DMS153 (cell line): ENCODE results near the gene XYLT2.
A peak's percentile ranks its signal among the peaks of the same experiment; 100 is the strongest.
"Not testable (repeated sequence)": the region's sequence is repeated elsewhere in the genome, so short reads cannot be mapped to it uniquely, and the experiment has no call there.

Experiments
- DNase-seq: peaks from one replicate; lab custom pipeline; 2025; lab: John Stamatoyannopoulos, UW

The XYLT2 gene

DNA sequence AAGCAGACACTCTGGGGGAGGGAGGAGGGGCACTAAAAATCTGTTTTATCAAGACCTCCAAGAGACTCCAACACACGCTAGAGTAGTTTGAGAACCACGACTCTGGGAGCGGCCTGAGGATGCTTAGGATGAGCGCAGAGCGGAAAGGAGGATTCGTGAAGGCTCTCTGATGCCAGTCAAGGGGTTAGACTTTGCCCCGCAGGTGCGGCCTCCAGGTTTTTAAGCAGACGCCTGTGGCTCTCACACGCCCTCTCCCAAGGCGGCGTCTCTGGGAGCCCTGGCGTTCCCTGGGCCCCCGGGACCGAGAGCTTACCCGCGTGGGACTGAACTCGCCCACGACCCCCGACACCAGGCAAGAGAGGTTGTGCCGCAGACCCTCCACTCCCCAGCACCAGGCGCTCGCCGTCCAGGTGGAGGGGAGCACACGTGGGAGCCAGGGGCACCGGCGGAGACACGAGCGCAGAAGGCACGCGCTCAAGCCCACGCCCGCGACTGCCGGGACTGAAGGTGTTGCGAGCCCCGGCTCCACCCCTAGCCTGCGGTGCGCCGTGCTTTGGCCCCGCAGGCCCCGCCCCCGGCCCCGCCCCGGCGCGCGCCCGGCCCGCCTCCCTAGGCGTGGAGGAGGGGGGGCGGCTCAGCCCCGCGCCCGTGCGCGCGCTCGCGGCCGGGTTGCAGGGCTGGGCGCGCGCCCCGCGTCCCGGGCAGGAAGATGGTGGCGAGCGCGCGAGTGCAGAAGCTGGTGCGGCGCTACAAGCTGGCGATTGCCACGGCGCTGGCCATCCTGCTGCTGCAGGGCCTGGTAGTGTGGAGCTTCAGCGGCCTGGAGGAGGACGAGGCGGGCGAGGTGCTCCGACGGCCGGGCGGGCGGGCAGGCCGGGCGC is at the start of gene XYLT2:
Gene XYLT2, plus strand, starts transcription at position 695 of the 881 bp plus-strand sequence. Its CDS starts 15 bp downstream, at position 710.
- peak; percentile 57 for DNase-seq

DNA sequence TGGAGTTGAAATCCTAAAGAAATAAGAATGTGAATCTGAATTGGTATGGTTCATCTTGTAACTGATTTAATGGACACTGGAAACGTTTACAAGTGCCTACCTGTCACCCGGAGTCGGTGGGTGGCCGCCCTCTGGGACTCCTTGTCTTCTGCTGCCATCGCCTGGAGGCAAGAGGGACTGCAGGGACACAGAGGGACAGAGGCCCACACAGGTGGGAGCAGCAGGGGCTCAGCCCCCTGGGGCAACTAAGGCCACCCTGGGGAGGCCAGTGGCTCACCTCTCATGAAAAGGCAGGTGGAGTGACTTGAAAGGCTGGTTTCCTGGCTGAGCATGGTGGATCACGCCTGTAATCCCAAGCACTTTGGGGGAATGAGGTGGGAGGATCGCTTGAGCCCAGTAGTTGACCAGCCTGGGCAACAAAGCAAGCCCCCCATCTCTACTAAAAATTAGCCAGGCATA is 48.5 kb upstream of the XYLT2 start:
- peak; percentile 32 for DNase-seq

DNA sequence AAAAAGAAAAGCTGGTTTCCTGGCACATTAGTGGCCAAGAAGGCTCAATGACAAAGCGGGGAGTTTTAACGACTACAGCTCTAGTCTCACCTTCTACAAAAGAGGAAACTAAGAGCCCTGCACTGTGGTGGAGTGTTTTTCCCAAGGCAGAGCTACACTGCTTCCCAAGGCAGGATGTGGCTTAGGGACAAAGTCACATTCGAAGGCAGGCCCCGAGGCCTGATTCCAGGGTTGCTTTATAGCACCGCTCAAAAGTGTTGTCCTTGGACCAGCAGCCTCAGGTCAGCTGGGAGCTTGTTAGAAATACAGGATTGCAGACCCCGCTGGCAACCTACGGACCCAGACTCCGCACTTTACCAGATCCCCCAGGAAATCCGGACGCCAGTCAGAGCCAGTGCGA is 47.9 kb upstream of the XYLT2 start:
- no peak for DNase-seq

DNA sequence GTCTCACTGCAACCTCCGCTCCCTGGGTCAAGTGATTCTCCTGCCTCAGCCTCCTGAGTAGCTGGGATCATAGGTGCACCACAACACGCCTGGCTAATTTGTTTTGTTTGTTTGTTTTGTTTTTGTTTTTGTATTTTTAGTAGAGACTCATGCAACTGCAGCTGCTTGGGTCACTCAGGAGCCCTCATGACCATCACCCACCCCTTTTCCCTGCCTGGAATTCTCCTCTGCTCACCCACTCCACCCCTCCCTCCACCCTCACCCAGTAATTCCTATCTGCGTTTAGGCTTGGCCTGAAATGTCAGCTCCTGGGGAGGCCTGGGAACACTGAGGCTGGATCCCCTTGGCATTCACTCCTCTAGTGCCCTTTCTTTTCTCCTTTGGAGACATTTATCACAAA is 46.1 kb upstream of the XYLT2 start:
- no peak for DNase-seq

DNA sequence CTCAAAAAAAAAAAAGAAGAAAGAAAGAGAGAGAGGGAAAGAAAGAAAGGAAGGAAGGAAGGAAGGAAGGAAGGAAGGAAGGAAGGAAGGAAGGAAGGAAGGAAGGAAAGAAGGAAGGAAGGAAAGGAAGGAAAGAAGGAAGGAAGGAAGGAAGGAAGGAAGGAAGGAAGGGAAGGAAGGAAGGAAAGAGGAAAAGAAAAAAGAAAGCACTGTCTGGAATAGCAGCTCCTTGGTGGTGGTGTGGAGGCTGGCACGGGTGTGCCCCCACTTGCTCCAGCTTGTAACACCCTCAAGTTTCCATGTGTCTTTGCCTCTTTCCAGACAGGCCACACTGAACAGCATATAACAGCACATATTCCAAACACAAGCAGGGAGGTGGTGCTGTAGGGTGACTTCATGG is 45.1 kb upstream of the XYLT2 start:
- DNase-seq = not testable (repeated sequence)

DNA sequence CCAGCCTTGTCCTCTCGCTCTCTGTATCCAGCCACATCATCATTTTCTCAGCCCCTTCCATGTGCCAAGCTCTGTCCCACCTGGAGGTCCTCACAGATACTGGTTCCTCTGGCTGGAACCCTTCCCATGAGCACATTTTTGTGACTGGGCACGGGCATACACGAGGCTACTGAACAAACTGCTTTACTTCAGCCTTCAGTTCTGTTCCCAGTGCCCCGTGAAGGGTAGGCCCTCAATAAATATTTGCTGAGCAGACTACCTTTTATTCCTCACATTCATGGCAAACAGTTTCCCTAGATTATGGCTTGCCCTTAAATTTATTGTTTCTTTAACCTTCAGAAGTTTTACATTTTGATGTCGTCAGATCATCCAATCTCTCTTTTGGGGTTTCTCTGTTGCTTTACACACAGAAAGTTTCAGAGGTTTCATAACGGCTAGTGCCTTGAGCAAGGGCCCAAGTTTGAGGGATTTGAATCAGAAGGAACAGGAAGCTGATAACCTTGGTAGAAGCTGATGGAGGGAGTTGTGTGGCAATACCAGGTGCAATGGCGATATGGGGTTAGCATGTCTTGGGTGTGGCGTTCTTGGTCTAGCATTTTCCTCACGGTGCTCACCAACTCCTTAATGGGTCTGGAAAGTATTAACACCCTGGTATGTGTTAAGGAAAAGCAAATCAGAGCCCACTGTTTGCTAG is 43.9 kb upstream of the XYLT2 start:
- no peak for DNase-seq

DNA sequence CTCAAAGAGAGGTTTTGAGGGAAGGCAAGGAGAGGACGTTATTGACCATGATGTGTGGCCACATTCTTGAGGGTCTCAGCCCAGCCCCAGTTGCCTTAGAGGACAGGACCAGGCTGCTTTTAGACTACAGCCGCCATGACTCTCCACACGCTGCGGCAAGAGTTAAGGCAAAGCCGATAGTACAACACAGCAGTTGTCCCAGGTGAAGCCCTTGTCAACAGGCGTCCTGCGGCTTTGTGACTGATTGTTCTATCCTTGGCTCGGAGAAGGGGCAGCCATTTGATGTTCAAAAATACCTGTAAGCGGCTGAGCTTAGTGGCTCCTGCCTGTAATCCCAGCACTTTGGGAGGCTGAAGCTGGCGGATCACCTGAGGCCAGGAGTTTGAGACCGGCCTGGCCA is 42.9 kb upstream of the XYLT2 start:
- no peak for DNase-seq

DNA sequence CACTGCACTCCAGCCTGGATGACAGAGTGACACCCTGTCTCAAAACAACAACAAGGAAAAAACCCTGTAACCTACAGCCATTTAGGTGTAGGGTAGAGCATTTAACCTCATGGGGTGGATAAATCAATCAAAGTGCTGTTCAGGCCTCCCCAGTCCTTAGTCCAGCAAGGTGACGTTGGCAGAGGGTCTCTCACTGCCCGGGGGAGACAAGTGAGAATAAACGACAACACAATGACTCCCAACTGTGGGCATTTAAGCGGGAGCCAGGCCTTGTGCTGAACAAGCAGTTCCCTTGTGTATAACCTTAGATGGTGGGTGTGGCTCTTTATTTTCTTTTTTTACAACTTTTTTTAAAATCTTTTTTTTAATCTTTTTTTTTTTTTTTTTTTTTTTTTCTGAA is 42.3 kb upstream of the XYLT2 start:
- DNase-seq = no peak

DNA sequence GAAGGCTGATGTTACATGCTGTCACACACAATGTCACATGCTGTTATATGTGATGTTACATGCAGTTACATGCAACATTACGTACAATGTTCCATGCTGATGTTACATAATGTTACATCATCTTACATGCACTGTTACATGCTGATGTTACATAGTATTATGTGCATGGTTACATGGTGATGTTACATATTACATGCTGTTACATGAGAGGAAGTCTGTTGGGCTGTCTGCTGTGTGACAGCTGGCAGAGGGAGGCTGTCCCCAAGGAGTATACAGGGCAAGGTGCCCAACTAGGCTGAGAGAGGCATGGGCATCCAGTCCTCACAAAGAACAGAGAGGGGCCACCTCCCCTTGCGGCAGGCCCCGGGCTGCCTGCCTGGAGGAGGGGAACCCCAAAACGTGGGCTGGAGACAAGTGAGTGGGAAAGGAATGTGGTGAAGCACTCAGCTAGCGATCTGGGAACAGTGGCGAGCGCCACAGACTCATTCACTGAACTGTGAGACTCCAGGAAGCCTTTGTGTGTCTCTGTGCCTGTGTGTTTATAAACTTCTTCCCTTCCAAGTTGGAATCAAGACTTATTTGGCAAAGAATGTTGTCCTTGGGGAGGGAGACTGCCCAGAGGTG is 41.0 kb upstream of the XYLT2 start:
- no peak for DNase-seq

DNA sequence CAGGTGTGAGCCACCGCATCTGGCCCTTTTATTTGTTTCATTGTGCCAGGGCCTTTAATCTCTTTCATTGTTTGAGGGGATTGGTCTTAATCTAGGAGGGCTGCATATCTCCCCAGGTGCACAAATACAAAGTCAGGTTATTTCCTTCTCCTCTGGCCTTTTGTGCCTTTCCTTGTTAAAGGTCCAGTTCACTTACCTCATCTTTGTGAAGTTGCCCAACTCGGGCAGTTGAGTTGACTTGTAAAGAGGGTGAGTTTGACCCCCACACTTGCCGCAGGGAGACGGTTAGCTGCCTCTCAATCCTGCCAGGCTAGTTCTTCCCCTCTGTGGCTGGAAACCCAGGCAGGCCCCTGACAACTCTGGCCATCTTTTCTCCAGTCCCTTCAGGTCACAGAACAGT is 38.3 kb upstream of the XYLT2 start:
- DNase-seq = no peak

DNA sequence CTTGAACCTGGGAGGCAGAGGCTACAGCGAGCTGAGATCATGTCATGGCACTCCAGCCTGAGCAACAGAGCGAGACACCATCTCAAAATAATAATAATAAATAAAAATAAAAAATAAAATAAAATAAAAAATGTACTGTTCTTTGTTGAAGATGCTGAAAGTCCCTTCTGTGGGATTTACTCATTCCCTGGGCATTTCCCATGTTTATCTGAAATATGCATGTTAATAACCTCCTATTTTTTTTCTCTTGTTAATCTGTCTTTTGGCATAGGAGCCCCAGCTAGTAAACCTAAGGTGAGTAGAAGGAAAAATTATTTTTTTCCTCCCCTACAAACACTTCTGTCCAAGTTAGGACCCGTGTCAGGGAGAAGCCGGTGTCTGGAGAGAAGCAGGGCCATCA is 37.3 kb upstream of the XYLT2 start:
- DNase-seq = no peak

DNA sequence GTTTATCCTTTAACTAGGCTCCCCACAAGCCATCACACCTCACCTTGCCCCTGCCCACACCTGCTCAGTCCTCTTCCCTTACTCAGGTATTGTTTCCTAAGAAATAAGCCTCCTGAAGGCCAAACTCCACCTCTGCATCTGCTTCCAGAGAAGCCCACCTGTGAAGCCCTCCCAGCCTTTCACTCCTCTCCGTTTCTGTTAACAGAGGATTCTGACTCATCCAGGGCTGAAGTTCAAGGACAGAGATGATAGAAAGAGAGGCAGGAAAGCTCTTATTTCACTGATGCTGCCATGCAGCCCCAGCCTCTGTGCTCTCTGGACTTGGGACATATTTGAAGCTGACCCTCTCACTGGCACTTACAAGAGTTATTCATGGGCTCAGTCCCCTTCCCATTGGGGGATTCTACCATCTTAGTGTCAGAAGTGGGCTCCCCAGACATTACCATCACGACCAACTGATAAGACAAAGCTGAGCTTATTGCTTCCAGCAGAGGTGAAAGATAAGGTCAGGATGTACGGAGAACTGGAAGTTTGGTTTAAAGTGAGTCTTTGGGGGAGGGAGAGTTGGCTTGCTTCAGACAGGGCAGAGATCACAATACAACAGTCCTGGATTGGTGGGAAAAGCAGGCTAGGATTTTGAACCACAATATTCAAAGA is 35.3 kb upstream of the XYLT2 start:
- DNase-seq = no peak

DNA sequence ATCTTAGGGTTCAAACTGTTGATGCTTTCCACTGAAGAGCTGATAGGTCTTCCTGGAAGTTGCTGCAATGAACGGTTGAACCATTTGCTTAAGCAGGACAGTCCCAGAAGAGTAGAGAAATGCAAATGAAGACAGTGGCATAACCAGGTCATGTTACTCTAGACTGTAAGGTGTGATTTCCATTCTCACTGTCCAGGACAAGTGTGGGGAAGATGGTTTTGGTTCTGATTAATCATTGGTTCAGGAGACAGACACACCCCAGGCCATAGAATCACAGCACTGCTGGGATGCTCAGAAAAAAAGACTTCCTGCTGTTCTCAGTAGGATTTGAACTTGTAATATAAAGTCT is 34.8 kb upstream of the XYLT2 start:
- no peak for DNase-seq

DNA sequence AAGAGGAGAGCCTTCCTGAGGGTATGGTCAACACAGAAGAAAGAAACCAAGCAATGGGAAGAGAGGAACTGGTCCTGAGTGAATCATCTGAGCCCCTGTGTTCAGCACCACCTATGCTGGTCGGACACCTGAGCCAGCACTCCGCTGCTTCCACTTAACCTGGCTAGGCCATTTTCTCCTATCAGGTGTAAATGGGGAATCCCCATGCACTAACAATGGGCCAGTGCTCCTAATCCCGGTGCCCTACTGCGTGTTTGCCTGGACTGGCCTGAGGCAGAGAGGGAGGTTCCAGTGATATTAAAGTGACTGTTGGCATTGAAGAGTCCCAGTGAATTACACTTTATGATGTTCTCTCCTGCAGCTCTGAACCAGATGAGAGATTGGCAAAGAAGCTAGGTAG is 34.4 kb upstream of the XYLT2 start:
- no peak for DNase-seq

DNA sequence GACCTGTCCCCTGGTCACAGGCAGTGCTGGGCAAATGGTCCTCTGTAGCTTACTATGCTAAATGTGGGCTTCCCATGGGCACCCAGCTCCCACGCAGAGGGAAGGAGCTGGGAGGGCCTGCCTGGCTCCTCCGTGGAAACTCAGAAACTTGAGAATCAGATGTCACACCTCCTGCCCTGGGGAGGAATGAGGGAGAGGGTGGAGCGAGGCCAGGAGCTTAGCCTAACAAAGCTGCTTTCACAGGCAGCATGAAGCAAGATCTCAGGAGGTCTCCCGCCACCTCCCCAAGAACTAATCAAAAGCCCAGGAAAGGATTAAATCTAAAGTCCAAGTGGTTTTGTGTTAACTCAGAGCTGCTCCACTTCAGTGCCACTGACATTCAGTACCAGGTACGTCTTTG is 33.6 kb upstream of the XYLT2 start:
- DNase-seq = no peak

DNA sequence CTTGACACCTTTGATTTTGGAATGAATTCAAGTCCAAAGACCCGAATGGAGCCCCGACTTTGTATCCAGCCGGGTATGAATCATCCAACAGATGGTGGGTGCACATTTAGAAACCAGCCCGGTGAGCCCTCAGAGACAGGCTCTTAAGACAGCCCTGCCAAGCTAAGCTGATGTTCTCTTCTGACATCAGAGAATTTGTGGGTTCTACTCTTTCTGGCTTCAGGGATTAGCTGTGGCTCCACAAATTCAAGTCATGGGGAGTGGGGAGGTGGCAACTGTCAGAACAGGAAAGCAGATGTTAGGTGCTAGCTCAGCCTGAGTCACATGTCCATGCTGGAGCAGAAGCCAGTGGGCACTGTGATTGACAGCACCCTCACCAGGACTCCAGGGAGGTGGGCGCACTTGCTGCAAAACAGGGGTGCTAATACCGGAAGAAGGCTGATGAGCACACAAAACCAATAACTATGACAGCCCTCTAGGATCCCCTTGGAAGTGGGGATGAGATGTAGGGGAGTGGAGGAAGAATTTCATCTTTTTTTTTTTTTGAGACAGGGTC is 31.4 kb upstream of the XYLT2 start:
- DNase-seq = no peak

DNA sequence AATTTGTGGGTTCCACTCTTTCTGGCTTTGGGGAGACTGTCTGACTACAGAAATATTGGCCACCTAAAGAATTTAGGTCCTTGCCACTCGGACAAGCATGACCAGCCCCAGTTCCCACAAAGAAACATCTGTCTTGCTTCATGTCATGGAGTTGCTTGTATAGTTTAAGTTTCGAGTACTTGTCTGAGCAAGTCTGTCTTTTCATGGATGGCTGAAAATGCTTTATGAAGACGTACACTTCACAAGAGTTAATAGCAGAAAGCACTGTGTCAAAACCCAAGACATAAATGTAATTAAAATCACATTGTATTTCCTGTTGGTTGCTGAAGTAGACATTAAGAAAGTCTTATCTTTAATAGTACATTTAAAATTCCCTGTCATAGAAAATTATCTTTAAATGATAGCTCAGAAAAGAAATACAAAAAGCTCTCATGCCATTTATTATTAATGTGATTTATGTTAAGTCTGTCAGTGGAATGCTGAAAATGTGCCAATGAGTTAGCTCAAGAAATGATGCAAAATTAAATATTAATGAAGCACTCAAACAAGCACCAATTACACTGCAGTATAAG is 29.8 kb upstream of the XYLT2 start:
- no peak for DNase-seq

DNA sequence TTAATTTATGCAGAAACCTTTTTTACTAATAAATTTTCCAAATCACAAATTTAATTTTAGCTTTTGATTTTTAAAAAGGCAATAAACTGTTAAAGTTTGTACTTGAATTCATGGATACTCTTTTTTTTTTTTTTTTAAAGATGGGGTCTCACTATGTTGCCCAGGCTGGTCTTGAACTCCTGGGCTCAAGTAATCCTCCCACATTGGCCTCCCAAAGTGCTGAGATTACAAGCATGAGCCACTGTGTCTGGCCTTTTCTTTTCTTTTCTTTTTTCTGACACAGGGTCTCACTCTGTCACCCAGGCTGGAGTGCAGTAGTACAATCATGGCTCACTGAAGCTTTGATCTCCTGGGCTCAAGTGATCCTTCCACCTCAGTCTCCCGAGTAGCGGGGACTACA is 29.3 kb upstream of the XYLT2 start:
- not testable (repeated sequence) for DNase-seq

DNA sequence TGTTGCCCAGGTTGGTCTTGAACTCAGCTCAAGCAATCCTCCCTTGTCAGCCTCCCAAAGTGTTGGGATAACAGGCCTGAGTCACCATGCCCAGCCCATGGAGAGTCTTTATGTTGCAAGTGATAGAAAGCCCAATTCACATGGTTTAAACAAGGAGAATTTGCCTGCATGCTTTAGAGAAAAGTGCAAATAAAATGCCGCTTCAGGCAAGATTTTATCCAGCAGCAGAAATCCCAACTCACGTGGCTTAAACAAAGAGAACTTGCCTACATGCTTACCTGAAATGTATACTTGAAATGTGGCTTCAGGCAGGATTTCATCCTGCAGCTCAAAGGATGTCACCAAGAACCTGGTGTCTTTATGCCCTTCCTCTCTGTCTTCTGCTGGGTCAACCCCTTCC is 28.8 kb upstream of the XYLT2 start:
- DNase-seq = no peak

DNA sequence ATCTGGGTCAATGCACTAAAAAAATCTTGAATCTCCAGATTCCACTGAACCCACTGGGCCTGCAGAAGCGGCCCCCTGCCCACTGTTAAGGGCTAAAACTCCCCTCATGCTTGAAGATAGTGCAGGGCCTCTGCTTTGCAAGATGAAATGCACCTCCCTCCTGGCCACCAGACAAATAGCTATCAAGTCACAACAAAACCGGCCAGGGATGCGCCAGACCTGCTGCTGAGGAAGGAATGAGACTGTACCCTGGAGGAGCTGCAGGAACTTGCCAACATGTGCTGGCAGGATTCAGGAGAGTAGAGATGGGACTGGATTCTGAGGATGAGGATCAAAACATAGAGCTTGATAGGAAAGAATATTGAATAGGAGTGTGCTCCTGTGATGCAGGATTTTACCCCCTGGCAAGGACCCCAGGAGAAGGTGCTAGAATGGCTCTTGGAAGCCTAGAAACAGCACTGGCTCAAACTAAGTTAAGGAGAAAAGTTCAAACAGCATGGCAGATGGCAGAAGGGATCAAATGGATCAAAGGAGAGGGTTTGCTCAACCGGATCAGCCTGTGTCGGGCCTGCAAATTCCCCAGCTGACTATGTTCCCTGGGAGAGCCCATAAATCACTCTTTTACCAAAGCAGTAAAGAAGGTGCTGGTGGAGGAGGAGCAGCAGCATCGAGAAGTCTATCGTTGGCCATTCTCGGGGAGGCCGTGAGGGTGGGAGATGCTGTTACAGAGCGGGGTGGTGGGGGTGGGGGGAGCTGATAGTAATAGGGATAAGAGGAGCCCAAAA is 27.2 kb upstream of the XYLT2 start:
- no peak for DNase-seq
